Heart right ventricle (tissue), 12 donors: ENCODE results near the gene PEDS1. TPM values are rescaled to one million over a fixed set of nuclear protein-coding genes. Genes with fewer than 3 reads are reported as not detected.

ENCODE experiments used
- polyA plus RNA-seq, 2 donors: library from polyadenylated mRNA; stranded (reverse); fragments of 200-250 nt; gene quantifications; one replicate each; pipeline ENCODE4 v1.2.3, GENCODE V29; 2013
- total RNA-seq, 10 donors: library from RNA; stranded (reverse); fragmentation: NEBNext Ultra II Directional in 3 of 10; extraction: Animal tissue kit (Norgen Biotek cat#: 25700) in 3 of 10; gene quantifications; one replicate each; pipeline versions ENCODE4 v1.2.1 to v1.2.4, GENCODE V29; 2021 to 2023
- donor health status: ischemic (EF 13 %, LVEDD 7.1; RV severe dilation, severe dysfunction).
- donor health status: healthy with polysubstance abuse.
- donor health status: DM: no; HTN: yes; CAD: no.
- donor health status: DM: no; HTN: no; CAD: no.
- donor health status: ischemic (EF 25% LVEDD 6.9; RV normal size, moderate dysfunction).
- donor health status: ischemic (EF 25% LVEDD 5.7; RV mildly dilated, moderate dysfunction).
- donor health status: healthy.
- donor health status: nonischemic (EF 11% LVEDD 7.7; RV severe dilation, severe dysfunction).
- donor health status: DM: yes; HTN: yes; CAD: no.
- donor health status: PGD.
- donor health status: ischemic (EF 29% LVEDD 5.4; RV normal size, mild dysfunction).
- donor health status: nonischemic (EF 23%, LVEDD 6.1; RV moderate dilation, normal function).

PEDS1 gene
- total and polyA plus RNA-seq, 12 donors, result 12.2 to 40.2 (median 24.7) TPM

Other genes starting within 250 kb of the PEDS1 start
- gene SPATA2, start 238.2 kb downstream of the PEDS1 start, total RNA-seq, result 10 to 100 TPM in 1 of 10 donors, 1 to 10 TPM in 9; 5.2 to 11.8 (median 6.7) TPM
- gene SPATA2, start 238.2 kb downstream of the PEDS1 start, polyA plus RNA-seq, result 1 to 10 TPM; 4.8 to 5.0 TPM
- 10 to 100 TPM; 41.5 to 60.3 (median 52.1) TPM for gene RNF114, start 217.3 kb downstream of the PEDS1 start, total RNA-seq
- gene RNF114, start 217.3 kb downstream of the PEDS1 start, polyA plus RNA-seq, result 10 to 100 TPM; 45.0 to 49.5 TPM
- 1 to 10 TPM in 8 of 10 donors, under 1 TPM in 2; 0.59 to 7.6 (median 2.8) TPM for gene SNAI1, start 170.7 kb downstream of the PEDS1 start, total RNA-seq
- gene SNAI1, start 170.7 kb downstream of the PEDS1 start, polyA plus RNA-seq, result 1 to 10 TPM; 1.8 to 3.2 TPM
- 100 to 1,000 TPM in 2 of 10 donors, 10 to 100 TPM in 8; 72.6 to 113 (median 90.2) TPM for gene UBE2V1, start 40.6 kb downstream of the PEDS1 start, total RNA-seq
- gene UBE2V1, start 40.6 kb downstream of the PEDS1 start, polyA plus RNA-seq, result 10 to 100 TPM; 61.9 to 80.0 TPM
- gene CEBPB, start 37.1 kb upstream of the PEDS1 start, total RNA-seq, result 100 to 1,000 TPM in 1 of 10 donors, 10 to 100 TPM in 9; 28.9 to 104 (median 42.3) TPM
- gene CEBPB, start 37.1 kb upstream of the PEDS1 start, polyA plus RNA-seq, result 10 to 100 TPM; 20.9 to 44.1 TPM